Fibroblast of lung (primary cell): ENCODE results near the gene EXPH5. TPM values are rescaled to one million over a fixed set of nuclear protein-coding genes. Genes with fewer than 3 reads are reported as not detected.

Experiments
- DNase-seq, 2 donors: peaks; one replicate each; pipeline versions ENCODE4 v3.0.0 to v3.0.0-alpha.2; 2010; ENCODE audit warnings: low read depth in 2 of 2
- H2AFZ ChIP-seq: 2 replicates; pipeline ENCODE4 v1.5.1; 2012; ENCODE audit warnings: low read length, control low read depth, inconsistent platforms
- H3K27ac ChIP-seq: 2 replicates; pipeline ENCODE4 v1.5.1; 2011; ENCODE audit warnings: low read length, control low read depth; ENCODE audit not compliant: insufficient read depth
- H3K27me3 ChIP-seq: 2 replicates; pipeline ENCODE4 v1.5.1; 2011; ENCODE audit warnings: mild to moderate bottlenecking, low read length; ENCODE audit not compliant: control insufficient read depth, insufficient read depth
- H3K36me3 ChIP-seq: 2 replicates; pipeline ENCODE4 v1.5.1; 2011; ENCODE audit warnings: low read length; ENCODE audit not compliant: control insufficient read depth, insufficient read depth
- H3K4me1 ChIP-seq: 2 replicates; pipeline ENCODE4 v1.5.1; 2011; ENCODE audit warnings: low read length; ENCODE audit not compliant: control insufficient read depth, insufficient read depth; ENCODE audit errors: extremely low read depth
- H3K4me2 ChIP-seq: 2 replicates; pipeline ENCODE4 v1.5.1; 2011; ENCODE audit warnings: low read length, control low read depth; ENCODE audit not compliant: insufficient read depth; ENCODE audit errors: extremely low read depth
- H3K4me3 ChIP-seq, 4 experiments: fragments of 200-600 bp in 1 of 4; sonication (generic) in 1 of 4; replicated peaks in 1 of 4; 2 replicates each; pipeline ENCODE4 v1.5.1; 2011 to 2016; ENCODE audit warnings: low read length in 4 of 4, low read depth in 3 of 4, mild to moderate bottlenecking in 3 of 4, control low read depth in 2 of 4, inconsistent platforms in 1 of 4, mixed read lengths in 1 of 4; ENCODE audit not compliant: insufficient read depth in 1 of 4; ENCODE audit errors: control extremely low read depth in 1 of 4
- H3K79me2 ChIP-seq: 2 replicates; pipeline ENCODE4 v1.5.1; 2012; ENCODE audit warnings: mild to moderate bottlenecking, low read length, inconsistent platforms; ENCODE audit not compliant: control insufficient read depth, insufficient read depth
- H3K9ac ChIP-seq: 2 replicates; pipeline ENCODE4 v1.5.1; 2011; ENCODE audit warnings: mild to moderate bottlenecking, low read length, control low read depth; ENCODE audit not compliant: insufficient read depth
- H3K9me3 ChIP-seq: 2 replicates; pipeline ENCODE4 v1.5.1; 2012; ENCODE audit warnings: low read depth, low read length; ENCODE audit not compliant: control insufficient read depth, insufficient read depth
- H4K20me1 ChIP-seq: 2 replicates; pipeline ENCODE4 v1.5.1; 2011; ENCODE audit warnings: low read length; ENCODE audit not compliant: control insufficient read depth, insufficient read depth; ENCODE audit errors: extremely low read depth
- EZH2 ChIP-seq: IDR thresholded peaks from 2 replicates; pipeline ENCODE4 v1.5.1; 2012; ENCODE audit warnings: low read length, control low read depth, mild to moderate bottlenecking; ENCODE audit errors: missing control alignments
- polyA plus RNA-seq, 2 donors: library from polyadenylated mRNA; depleted of rRNA in 1 of 2; stranded (reverse) in 1 of 2; unstranded in 1 of 2; fragments of >200 nt; gene quantifications; 2 replicates each; pipeline ENCODE4 v1.2.1, GENCODE V29; 2011 to 2012; ENCODE audit warnings: missing spikeins in 1 of 2
- total RNA-seq: library from RNA; depleted of rRNA; stranded (reverse); fragments of >200 nt; gene quantifications from 2 replicates; pipeline ENCODE4 v1.2.1, GENCODE V29; 2014
- TF ChIP-seq, protein P1 (sequence below), 2 donors: IDR thresholded peaks in 1 of 2; conservative IDR thresholded peaks in 1 of 2; 1 replicate in 1 of 2; 2 replicates in 1 of 2; pipeline ENCODE4 v1.5.1; 2011 to 2012; ENCODE audit warnings: low read length in 2 of 2, control low read depth in 1 of 2, inconsistent platforms in 1 of 2, low read depth in 1 of 2, mild to moderate bottlenecking in 1 of 2

EXPH5 gene
- total and polyA plus RNA-seq, 2 donors (not counting 1 experiment from before 2014, with no cell fraction given): 2.9 to 11.2 TPM

DNA sequence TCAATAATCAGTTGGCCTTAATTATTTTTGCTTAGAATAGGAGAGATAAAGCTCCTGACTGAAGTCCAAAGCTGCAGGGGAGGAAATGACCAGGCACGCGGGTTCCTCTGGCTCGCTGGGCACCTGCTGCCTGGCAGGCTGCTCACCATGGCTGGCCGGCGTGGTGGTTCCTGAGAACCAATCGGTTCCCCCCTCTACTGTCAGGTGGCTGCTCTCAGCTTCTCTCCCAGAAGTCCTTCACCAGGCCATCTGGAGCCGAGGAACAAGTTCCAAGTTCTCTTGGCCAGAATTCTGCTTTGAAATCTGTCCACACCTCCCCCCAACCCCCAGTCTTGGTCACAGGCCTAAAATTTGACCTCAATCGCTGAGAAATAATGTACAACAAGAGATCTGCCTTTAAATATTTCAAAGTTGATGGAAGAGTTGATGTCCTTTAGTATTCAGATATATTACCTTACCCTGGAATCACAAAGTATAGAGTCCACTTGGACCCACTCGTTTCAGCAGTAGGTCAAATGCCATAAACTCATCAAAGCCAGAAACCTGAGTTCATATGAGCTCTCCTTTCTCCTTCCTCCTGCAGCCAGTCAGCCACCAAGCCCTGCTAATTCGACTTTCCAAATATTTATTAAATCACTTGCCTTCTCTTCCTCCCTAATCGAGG, 25.2 kb downstream of the EXPH5 start:
- Histone ChIP-seq H3K4me1 (no peaks in the 10 kb centered on the region), H3K79me2 (no peaks in the 10 kb centered on the region), H3K36me3 (no peaks in the 10 kb centered on the region), H2AFZ (no peak overlapping the region), H3K9ac (no peak overlapping the region), H3K4me2 (no peak overlapping the region), H3K4me3 (no peak overlapping the region), H4K20me1 (no peaks in the 10 kb centered on the region), H3K9me3 (no peaks in the 10 kb centered on the region), H3K27ac (no peak overlapping the region), H3K27me3 (no peaks in the 10 kb centered on the region)
- TF ChIP-seq, protein P1, sequence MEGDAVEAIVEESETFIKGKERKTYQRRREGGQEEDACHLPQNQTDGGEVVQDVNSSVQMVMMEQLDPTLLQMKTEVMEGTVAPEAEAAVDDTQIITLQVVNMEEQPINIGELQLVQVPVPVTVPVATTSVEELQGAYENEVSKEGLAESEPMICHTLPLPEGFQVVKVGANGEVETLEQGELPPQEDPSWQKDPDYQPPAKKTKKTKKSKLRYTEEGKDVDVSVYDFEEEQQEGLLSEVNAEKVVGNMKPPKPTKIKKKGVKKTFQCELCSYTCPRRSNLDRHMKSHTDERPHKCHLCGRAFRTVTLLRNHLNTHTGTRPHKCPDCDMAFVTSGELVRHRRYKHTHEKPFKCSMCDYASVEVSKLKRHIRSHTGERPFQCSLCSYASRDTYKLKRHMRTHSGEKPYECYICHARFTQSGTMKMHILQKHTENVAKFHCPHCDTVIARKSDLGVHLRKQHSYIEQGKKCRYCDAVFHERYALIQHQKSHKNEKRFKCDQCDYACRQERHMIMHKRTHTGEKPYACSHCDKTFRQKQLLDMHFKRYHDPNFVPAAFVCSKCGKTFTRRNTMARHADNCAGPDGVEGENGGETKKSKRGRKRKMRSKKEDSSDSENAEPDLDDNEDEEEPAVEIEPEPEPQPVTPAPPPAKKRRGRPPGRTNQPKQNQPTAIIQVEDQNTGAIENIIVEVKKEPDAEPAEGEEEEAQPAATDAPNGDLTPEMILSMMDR (conservative IDR thresholded peaks at IDR 0.05 in 1 of 2, IDR thresholded peaks at IDR 0.05 in 1 of 2; ENCODE audit: low read depth in 1 of 2, low read length in 2 of 2): no peak
- no peak for TF ChIP-seq EZH2
- peak in 1 of 2 donors; percentile 29 for DNase-seq

DNA sequence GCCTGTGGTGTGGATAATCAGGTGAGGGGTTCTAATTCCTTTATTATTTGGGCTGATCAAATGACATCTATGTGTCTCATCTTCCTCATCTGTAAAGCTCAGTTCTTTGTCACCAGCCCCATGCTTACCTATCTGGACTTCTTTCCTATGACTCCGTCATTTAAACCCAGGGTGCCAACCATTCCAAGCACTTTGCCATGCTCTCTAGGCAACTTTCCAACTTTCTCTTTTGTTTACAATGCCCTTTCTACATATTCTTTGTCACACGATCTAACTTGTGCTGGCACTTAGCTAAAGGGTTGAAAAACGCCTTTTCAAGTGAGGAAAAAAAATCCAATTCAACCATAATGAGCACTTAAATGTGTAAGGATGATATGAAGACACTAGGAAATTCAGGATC, 27.9 kb downstream of the EXPH5 start:
- Histone ChIP-seq H3K36me3 (no peaks in the 10 kb centered on the region), H3K4me2 (no peak overlapping the region), H3K79me2 (no peaks in the 10 kb centered on the region), H3K9me3 (no peaks in the 10 kb centered on the region), H3K27ac (no peak overlapping the region), H3K4me3 (no peak overlapping the region), H4K20me1 (no peaks in the 10 kb centered on the region), H3K4me1 (peaks cover 9% of the 10 kb centered on the region), H3K27me3 (no peaks in the 10 kb centered on the region), H3K9ac (no peak overlapping the region), H2AFZ (no peak overlapping the region)
- TF ChIP-seq, protein P1 (conservative IDR thresholded peaks at IDR 0.05 in 1 of 2, IDR thresholded peaks at IDR 0.05 in 1 of 2; ENCODE audit: low read depth in 1 of 2, low read length in 2 of 2): no peak
- TF ChIP-seq EZH2: no peak
- no peak for DNase-seq

DNA sequence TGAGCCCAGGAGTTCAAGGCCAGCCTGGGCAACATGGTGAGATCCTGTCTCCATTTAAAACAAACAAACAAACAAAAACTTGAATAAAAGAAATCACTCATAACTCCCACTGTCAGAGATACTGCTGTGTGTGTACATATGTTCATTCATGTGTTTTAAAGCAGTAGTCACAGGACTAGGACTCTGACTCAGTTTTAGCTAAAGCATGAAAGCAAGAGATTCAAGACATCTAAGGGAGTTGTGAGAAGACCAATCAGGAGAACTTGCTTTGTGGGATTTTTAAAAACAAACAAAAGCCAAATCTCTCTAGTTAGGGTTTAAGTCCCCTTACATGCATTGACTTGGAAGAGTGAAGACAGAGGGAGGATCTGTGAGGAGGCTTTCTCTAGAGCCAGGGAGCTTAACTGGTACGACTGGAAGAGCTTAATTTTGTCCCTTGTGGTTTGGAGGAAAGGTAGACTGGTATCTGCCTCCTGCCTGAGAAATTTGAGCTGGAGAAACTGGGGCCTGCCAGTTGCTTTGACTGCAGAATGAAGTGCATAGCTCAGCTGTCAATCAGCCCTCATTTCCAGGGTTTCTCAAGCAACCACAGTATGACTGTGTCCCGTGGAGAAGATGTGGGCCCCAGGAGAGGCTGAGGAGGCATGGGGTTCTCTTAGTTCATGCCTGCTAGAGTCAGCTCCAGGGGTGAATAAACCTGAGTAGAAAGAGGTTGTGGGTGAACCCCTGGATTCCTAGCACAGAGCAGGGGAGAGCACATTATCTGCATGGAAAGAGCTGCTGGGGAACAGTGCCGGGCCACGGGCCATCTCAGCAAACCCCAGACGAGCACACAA, 30.6 kb downstream of the EXPH5 start:
- Histone ChIP-seq H3K9ac (no peak overlapping the region), H4K20me1 (no peaks in the 10 kb centered on the region), H3K79me2 (no peaks in the 10 kb centered on the region), H3K4me1 (peaks cover 19% of the 10 kb centered on the region), H3K9me3 (no peaks in the 10 kb centered on the region), H3K36me3 (no peaks in the 10 kb centered on the region), H3K4me3 (no peak overlapping the region), H3K27ac (no peak overlapping the region), H3K27me3 (no peaks in the 10 kb centered on the region), H3K4me2 (no peak overlapping the region), H2AFZ (peak overlapping the region; percentile 10)
- DNase-seq: peak in 1 of 2 donors; percentile 31
- TF ChIP-seq EZH2: no peak
- TF ChIP-seq, protein P1 (conservative IDR thresholded peaks at IDR 0.05 in 1 of 2, IDR thresholded peaks at IDR 0.05 in 1 of 2; ENCODE audit: low read depth in 1 of 2, low read length in 2 of 2): no peak
